Muscle of back (tissue), 11 donors: ENCODE results near the gene PPP3CB. TPM values are rescaled to one million over a fixed set of nuclear protein-coding genes. Genes with fewer than 3 reads are reported as not detected.

Experiments used
- DNase-seq, 3 donors: peaks; one replicate each; pipeline versions ENCODE4 v3.0.0 to v3.0.0-alpha.2; 2013
- polyA plus RNA-seq, 10 donors: library from polyadenylated mRNA; unstranded; fragments of 120-200 nt; gene quantifications; one replicate each; pipeline ENCODE4 v1.2.1, GENCODE V29; 2013; ENCODE audit not compliant: insufficient read length in 10 of 10

Gene PPP3CB
- polyA plus RNA-seq, 10 donors: 98.1 to 203 (median 161) TPM

GRCh38 chr10:73493781-73494180 is 2.0 kb downstream of the PPP3CB start:
- DNase-seq: peak in 1 of 3 donors; percentile 84

GRCh38 chr10:73486601-73487000 is 9.2 kb downstream of the PPP3CB start:
- DNase-seq: no peak

GRCh38 chr10:73485320-73485719 is 10.5 kb downstream of the PPP3CB start:
- DNase-seq: peak in 1 of 3 donors; percentile 28

- peak in 1 of 3 donors; percentile 24 for DNase-seq
These were observed 15.7 kb downstream of the PPP3CB start for GRCh38 chr10:73480158-73480557.

GRCh38 chr10:73478636-73479035 is 17.2 kb downstream of the PPP3CB start:
- no peak for DNase-seq

- DNase-seq: no peak
These were observed 24.6 kb downstream of the PPP3CB start for GRCh38 chr10:73471226-73471625.

- DNase-seq: no peak
These were observed 26.2 kb downstream of the PPP3CB start for GRCh38 chr10:73469579-73469978.

- peak in 2 of 3 donors; percentile 4 to 26 for DNase-seq
These were observed 28.6 kb downstream of the PPP3CB start for GRCh38 chr10:73467206-73467605.

GRCh38 chr10:73465978-73466726 is 29.7 kb downstream of the PPP3CB start:
- DNase-seq: peak in 2 of 3 donors; percentile 12 to 21

GRCh38 chr10:73460897-73461296 is 34.9 kb downstream of the PPP3CB start:
- DNase-seq: no peak

GRCh38 chr10:73459683-73460314 is 36.0 kb downstream of the PPP3CB start:
- DNase-seq: no peak

GRCh38 chr10:73456187-73456890 is 39.5 kb downstream of the PPP3CB start:
- no peak for DNase-seq

- no peak for DNase-seq
These were observed 46.7 kb downstream of the PPP3CB start for GRCh38 chr10:73449113-73449512.

- no peak for DNase-seq
These were observed 47.4 kb downstream of the PPP3CB start for GRCh38 chr10:73448384-73448783.

- DNase-seq: no peak
These were observed 48.9 kb downstream of the PPP3CB start for GRCh38 chr10:73446926-73447325.

GRCh38 chr10:73444457-73444856 is 51.4 kb downstream of the PPP3CB start:
- DNase-seq: no peak

- DNase-seq: peak in 1 of 3 donors; percentile 12
These were observed 56.1 kb downstream of the PPP3CB start for GRCh38 chr10:73439605-73440312.

GRCh38 chr10:73439055-73439454 is 56.8 kb downstream of the PPP3CB start:
- peak in 1 of 3 donors; percentile 10 for DNase-seq

GRCh38 chr10:73433538-73433867 is 62.3 kb downstream of the PPP3CB start, which contains the start of gene MSS51:
Gene MSS51, minus strand, starts transcription at chr10:73433561. Its CDS starts 5,277 bp downstream, at chr10:73428284.
- peak in 2 of 3 donors; percentile 32 to 40 for DNase-seq

- no peak for DNase-seq
These were observed 62.9 kb downstream of the PPP3CB start for GRCh38 chr10:73432646-73433537.

- DNase-seq: no peak
These were observed 69.5 kb downstream of the PPP3CB start for GRCh38 chr10:73426318-73426717.
